Measurements from ENCODE around the gene RFX2. TPM values are rescaled to one million over a fixed set of nuclear protein-coding genes. Genes with fewer than 3 reads are reported as not detected.
A peak's percentile ranks its signal among the peaks of the same experiment; 100 is the strongest.

Gene RFX2
- total RNA-seq, 2 donors from 2014 or later: 12.7 to 16.1 TPM

- Histone ChIP-seq H3K27ac (peak overlapping the region in 1 of 2 donors; percentile 92), H3K36me3 (peaks cover 17% of the 10 kb centered on the region), H3K9me3 (no peaks in the 10 kb centered on the region), H3K4me1 (peaks cover 0 to 61% of the 10 kb centered on the region in 2 donors), H3K4me3 (peak overlapping the region; percentile 98 to 100), H3K27me3 (no peaks in the 10 kb centered on the region)
- no peak for TF ChIP-seq CTCF (IDR thresholded peaks at IDR 0.05)
- DNase-seq (ENCODE audit: low spot score): no peak
These were observed 133.5 kb downstream of the RFX2 start for GRCh38 chr19:5976768-5977167.

- Histone ChIP-seq H3K36me3 (peaks cover 17% of the 10 kb centered on the region), H3K4me3 (no peak overlapping the region), H3K9me3 (no peaks in the 10 kb centered on the region), H3K4me1 (peaks cover 0 to 62% of the 10 kb centered on the region in 2 donors), H3K27me3 (no peaks in the 10 kb centered on the region), H3K27ac (no peak overlapping the region)
- no peak for TF ChIP-seq CTCF (IDR thresholded peaks at IDR 0.05)
- DNase-seq (ENCODE audit: low spot score): no peak
These were observed 134.9 kb downstream of the RFX2 start for GRCh38 chr19:5975388-5975728.

GRCh38 chr19:5974721-5975387 lies 135.4 kb downstream of the RFX2 start:
- no peak for DNase-seq (ENCODE audit: low spot score)
- H3K27me3 ChIP-seq: no peaks in the 10 kb centered on the region
- H3K4me1 ChIP-seq: peaks cover 0 to 64% of the 10 kb centered on the region in 2 donors
- H3K27ac ChIP-seq: no peak overlapping the region
- TF ChIP-seq CTCF (IDR thresholded peaks at IDR 0.05): no peak
- H3K4me3 ChIP-seq: no peak overlapping the region
- H3K36me3 ChIP-seq: peaks cover 17% of the 10 kb centered on the region
- H3K9me3 ChIP-seq: no peaks in the 10 kb centered on the region

GRCh38 chr19:5973867-5974635 lies 136.2 kb downstream of the RFX2 start:
- H3K36me3 ChIP-seq: peaks cover 17% of the 10 kb centered on the region
- no peaks in the 10 kb centered on the region for H3K27me3 ChIP-seq
- TF ChIP-seq CTCF (IDR thresholded peaks at IDR 0.05): no peak
- no peak overlapping the region for H3K4me3 ChIP-seq
- no peak overlapping the region for H3K27ac ChIP-seq
- no peak for DNase-seq (ENCODE audit: low spot score)
- no peaks in the 10 kb centered on the region for H3K9me3 ChIP-seq
- H3K4me1 ChIP-seq: peaks cover 0 to 65% of the 10 kb centered on the region in 2 donors

GRCh38 chr19:5973376-5973775 lies 136.9 kb downstream of the RFX2 start:
- Histone ChIP-seq H3K27ac (no peak overlapping the region), H3K27me3 (no peaks in the 10 kb centered on the region), H3K36me3 (peaks cover 17% of the 10 kb centered on the region), H3K4me3 (no peak overlapping the region), H3K9me3 (no peaks in the 10 kb centered on the region), H3K4me1 (peaks cover 0 to 65% of the 10 kb centered on the region in 2 donors)
- no peak for TF ChIP-seq CTCF (IDR thresholded peaks at IDR 0.05)
- no peak for DNase-seq (ENCODE audit: low spot score)
